ENCODE data around the gene NUP107. TPM values are rescaled to one million over a fixed set of nuclear protein-coding genes. Genes with fewer than 3 reads are reported as not detected.

NUP107 gene
- polyA plus RNA-seq, 2 of the 4 experiments (the other 2 are of a cell fraction): 78.5 to 194 TPM

DNA sequence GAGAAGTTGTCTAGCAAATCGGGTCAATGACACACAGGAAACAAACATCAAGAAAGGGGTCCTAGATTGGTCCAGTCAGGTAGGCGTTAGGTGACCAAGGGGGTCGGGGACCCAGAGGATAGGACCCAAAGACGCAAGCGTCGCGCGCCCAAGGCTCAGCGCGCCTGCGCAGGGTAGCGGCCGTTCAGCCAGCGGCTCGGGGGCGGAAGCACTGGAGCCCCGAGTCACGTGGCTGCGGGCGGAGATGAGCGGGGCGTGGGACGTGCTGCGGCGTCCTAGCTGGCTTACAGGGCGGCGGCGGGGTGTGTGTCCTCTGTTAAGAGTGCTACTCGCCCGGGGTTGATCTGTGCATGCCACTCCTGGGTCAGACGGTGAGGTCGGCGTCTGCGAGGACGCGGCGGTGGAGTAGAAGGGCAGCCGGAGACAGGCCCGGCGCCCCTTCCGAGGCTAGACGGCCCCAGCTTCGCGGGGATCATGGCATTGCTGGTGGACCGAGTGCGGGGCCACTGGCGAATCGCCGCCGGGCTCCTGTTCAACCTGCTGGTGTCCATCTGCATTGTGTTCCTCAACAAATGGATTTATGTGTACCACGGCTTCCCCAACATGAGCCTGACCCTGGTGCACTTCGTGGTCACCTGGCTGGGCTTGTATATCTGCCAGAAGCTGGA, 59.3 kb downstream of the NUP107 start, which contains the start of gene SLC35E3:
Gene SLC35E3, plus strand, starts transcription at position 273 of the 668 bp plus-strand sequence. Its CDS starts 202 bp downstream, at position 475.
- H3K4me3 ChIP-seq: peak within 1 kb of the TSS; percentile 71
- H3K27ac ChIP-seq: peak within 1 kb of the TSS; percentile 80 to 85
- FAIRE-seq: no peak
- CTCF ChIA-PET: interaction anchor here (0.9 to 2.3 kb wide), 5 partner anchors 13 to 523 kb away, joined by 3 to 8 read pairs (median 3); no protein-coding TSS in a partner anchor
- ATAC-seq: peak; percentile 97 to 99
- DNase-seq (ENCODE audit: low read depth in 1 of 2, low spot score in 1 of 2): peak; percentile 93 to 95
- 1% methylated on average over 26 of the region's 52 CpGs for whole genome bisulfite sequencing (ENCODE audit: missing lambda C conversion rate)
- POLR2A ChIA-PET: interaction anchor here (0.6 to 2.5 kb wide), 11 partner anchors 8 to 381 kb away, joined by 3 to 45 read pairs (median 4); partner anchors contain the start of genes MDM2 and NUP107
- H3K4me2 ChIP-seq: peak within 1 kb of the TSS; percentile 98
- no peaks in the 10 kb centered on the region for H3K9me3 ChIP-seq
- peaks cover 13% of the 10 kb centered on the region for H3K4me1 ChIP-seq
- TF ChIP-seq EP300 (IDR thresholded peaks at IDR 0.05) (no peak), ZFP36 (IDR thresholded peaks at IDR 0.05; ENCODE audit: borderline replicate concordance, partially characterized antibody) (no peak), USF2 (IDR thresholded peaks at IDR 0.05) (peak; percentile 95), TP53 (CRISPR knock-in tag; IDR thresholded peaks at IDR 0.05) (no peak), CTCF (IDR thresholded peaks at IDR 0.05) (no peak), POLR2AphosphoS2 (conservative IDR thresholded peaks at IDR 0.05; ENCODE audit: low read length) (0 out of 2 replicates have a peak, but pooled peaks have one; percentile 56), CHD4 (IDR thresholded peaks at IDR 0.05; ENCODE audit: borderline replicate concordance) (no peak), PBX3 (IDR thresholded peaks at IDR 0.05) (no peak; the same call in 1 of the 2 replicates), ZNF302 (CRISPR knock-in tag; IDR thresholded peaks at IDR 0.05) (no peak), E2F6 (IDR thresholded peaks at IDR 0.05; ENCODE audit: borderline replicate concordance, low read depth) (peak; percentile 68; the same call in 1 of the 2 replicates), CEBPB (IDR thresholded peaks at IDR 0.05) (no peak), BCL3 (IDR thresholded peaks at IDR 0.05) (peak; percentile 87; the same call in 2 of the 3 replicates), KDM1A (IDR thresholded peaks at IDR 0.05; ENCODE audit: low read depth) (no peak), CBX2 (IDR thresholded peaks at IDR 0.05; ENCODE audit: borderline replicate concordance, low read depth) (no peak), EHF (CRISPR knock-in tag; IDR thresholded peaks at IDR 0.05) (no peak), ELK1 (IDR thresholded peaks at IDR 0.05; ENCODE audit: low read depth, low read length) (no peak), MAZ (IDR thresholded peaks at IDR 0.05; ENCODE audit: borderline replicate concordance, low read depth, low read length) (no peak), HOXA7 (CRISPR knock-in tag; IDR thresholded peaks at IDR 0.05) (peak; percentile 48; the same call in 1 of the 2 replicates), HOXB5 (CRISPR knock-in tag; IDR thresholded peaks at IDR 0.05) (no peak), HOXB13 (CRISPR knock-in tag; IDR thresholded peaks at IDR 0.05; ENCODE audit: low read depth) (no peak), JUNB (IDR thresholded peaks at IDR 0.05) (no peak), SMC3 (IDR thresholded peaks at IDR 0.05) (no peak), HDAC2 (IDR thresholded peaks at IDR 0.05) (no peak), KDM5A (IDR thresholded peaks at IDR 0.05) (no peak), RNF2 (IDR thresholded peaks at IDR 0.05; ENCODE audit: borderline replicate concordance, low read depth) (no peak), RAD21 (conservative IDR thresholded peaks at IDR 0.05 in 1 of 2, IDR thresholded peaks at IDR 0.05 in 1 of 2) (no peak), RARB (CRISPR knock-in tag; IDR thresholded peaks at IDR 0.05) (no peak), SREBF2 (IDR thresholded peaks at IDR 0.05) (no peak), JUN (IDR thresholded peaks at IDR 0.05) (peak; percentile 28 to 83; a peak in 3 of 5 replicates), POLR2A (IDR thresholded peaks at IDR 0.05; ENCODE audit: low read length) (peak; percentile 85), ESRRA (IDR thresholded peaks at IDR 0.05; ENCODE audit: borderline replicate concordance, low read length) (no peak), PHF8 (IDR thresholded peaks at IDR 0.05; ENCODE audit: borderline replicate concordance, low read depth) (no peak), MYC (IDR thresholded peaks at IDR 0.05; ENCODE audit: borderline replicate concordance, low read length) (peak; percentile 85; the same call in 1 of the 2 replicates), RFX5 (IDR thresholded peaks at IDR 0.05) (0 out of 2 replicates have a peak, but pooled peaks have one; percentile 27)
- TF ChIP-seq, protein P1, sequence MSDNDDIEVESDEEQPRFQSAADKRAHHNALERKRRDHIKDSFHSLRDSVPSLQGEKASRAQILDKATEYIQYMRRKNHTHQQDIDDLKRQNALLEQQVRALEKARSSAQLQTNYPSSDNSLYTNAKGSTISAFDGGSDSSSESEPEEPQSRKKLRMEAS (IDR thresholded peaks at IDR 0.05): peak; percentile 90
